Suppressor macrophage (primary cell): ENCODE measurements around the gene MAP3K3.
A peak's percentile ranks its signal among the peaks of the same experiment; 100 is the strongest.
"Not testable (repeated sequence)": the region's sequence is repeated elsewhere in the genome, so short reads cannot be mapped to it uniquely, and the experiment has no call there.

Experiments
- DNase-seq, 4 experiments: peaks; one replicate each; pipeline ENCODE4 v3.0.0-alpha.2; 2020 to 2022

MAP3K3 gene

GRCh38 chr17:63706336-63707082 is 84.3 kb downstream of the MAP3K3 start:
- no peak for DNase-seq

- DNase-seq, result no peak
These were observed 84.9 kb downstream of the MAP3K3 start for GRCh38 chr17:63707151-63707550.

GRCh38 chr17:63709110-63709509 is 86.9 kb downstream of the MAP3K3 start:
- DNase-seq, result no peak

- no peak for DNase-seq
These were observed 92.5 kb downstream of the MAP3K3 start for GRCh38 chr17:63714550-63715277.

DNA sequence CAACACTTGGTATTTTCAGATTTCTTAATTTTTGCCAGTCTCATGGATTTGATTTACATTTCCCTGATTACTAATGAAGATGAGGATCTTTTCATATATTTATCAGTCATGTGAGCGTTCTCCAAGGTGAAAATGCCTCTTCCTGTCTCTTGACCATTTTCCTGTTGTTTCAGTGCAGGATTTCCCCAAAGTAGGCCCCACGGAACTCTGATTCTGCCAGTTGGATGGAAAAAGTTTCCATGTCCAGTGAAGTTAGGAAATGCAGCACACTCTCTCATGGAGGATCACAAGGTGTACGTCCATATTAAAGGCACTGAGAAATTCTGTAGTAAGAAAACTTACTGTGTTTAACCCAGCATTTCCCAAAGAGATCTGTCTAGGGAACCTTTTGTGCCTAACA is 94.2 kb downstream of the MAP3K3 start:
- no peak for DNase-seq

DNA sequence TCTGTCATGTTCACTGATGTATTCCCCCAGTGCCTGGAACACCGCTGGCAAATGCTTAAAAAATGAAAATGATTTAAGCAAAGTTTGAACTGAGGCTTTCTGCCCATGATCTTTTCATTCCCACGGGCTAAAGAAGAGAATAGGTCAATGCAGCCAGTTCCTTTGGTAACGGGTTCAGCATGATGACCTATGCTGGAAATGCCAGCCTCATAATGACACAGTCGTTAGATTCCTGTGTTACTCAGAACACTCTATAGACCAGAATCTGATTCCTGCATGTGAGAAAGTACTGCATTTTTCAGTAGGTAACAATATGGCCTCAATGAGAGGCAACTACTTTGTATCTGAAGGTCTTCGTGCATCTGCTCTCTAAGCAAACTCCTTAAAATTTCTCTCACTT is 96.8 kb downstream of the MAP3K3 start:
- DNase-seq, result no peak

DNA sequence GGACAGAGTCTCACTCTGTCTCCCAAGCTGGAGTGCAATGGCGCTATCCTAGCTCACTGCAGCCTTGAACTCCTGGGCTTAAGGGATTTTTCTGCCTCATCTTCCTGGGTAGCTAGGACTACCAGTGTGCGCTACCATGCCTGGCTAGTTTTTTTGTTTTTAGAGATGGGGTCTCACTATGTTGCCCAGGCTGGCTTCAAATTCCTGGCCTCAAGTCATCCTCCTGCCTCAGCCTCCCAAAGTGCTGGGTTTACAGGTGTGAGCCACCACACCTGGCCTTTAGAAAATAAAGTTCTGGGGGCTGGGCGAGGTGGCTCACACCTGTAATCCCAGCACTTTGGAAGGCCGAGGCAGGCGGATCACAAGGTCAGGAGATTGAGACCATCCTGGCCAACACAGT is 98.0 kb downstream of the MAP3K3 start:
- not testable (repeated sequence) for DNase-seq

DNA sequence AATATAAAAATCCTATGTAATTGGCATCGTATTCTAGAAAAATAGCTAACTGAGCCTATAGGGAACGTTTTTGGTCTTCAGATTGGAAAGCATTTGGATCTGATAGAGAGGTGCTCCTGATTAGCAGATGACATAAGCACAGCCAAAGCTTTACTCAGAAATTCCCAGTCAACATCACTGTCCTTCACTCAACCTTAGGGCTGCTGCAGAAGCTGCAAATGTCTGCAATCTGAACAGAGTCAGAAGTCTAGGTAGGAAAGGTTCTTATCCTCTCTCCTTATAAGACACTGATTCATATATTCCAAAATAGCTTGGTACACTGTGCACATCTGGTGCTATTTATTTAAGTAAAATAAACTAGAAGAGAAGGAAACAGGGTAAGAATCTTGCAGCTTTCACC is 100.2 kb downstream of the MAP3K3 start:
- no peak for DNase-seq

DNA sequence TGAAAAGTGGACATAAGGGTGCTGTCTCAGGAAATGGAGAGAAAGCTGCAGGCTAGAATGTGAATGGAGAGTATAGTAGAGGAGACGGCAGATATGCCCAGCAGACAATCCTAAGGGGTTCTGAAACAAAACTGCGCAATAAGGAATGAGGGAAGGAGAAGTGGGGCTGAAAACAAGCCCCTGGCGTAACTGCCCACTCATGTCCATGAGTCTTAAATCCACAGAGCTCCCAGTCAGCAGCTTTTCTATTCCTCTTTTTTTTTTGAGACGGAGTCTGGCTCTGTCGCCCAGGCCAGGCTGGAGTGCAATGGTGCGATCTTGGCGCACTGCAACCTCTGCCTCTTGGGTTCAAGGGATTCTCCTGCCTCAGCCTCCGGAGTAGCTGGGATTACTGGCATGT is 113.5 kb downstream of the MAP3K3 start:
- peak in 3 of 4 experiments; percentile 46 to 55 (median 49) for DNase-seq

DNA sequence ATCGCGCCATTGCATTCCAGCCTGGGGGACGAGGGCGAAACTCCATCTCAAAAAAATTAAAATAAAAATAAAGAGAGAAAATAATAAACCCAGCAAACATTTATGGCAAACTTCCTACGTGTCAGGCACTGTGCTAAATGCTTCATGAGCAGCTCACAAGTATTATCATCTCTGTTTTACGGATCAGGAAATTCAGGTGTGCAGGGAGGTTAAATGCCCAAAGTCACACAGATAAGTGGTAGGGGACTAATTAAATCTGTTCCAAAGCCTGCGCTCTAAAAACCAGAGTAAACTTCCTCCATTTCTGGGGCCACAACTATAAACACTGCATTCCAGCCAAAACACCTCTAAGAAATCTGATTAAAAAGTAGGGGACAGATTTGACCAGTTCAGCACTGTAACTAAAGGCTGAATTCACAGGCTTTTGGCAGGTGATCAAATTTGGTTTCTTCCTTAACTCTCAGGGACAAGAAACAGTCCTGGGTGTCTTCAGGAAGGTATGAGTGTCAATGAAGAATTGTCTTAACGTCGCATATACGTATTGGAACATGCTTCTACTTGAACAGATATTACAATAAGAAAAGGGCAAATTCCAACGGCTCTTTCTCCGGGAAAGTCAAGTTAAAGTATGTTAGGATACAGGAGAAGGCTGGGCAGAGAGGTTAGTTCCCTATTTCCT is 118.4 kb downstream of the MAP3K3 start:
- peak in 2 of 4 experiments; percentile 5 to 13 for DNase-seq

DNA sequence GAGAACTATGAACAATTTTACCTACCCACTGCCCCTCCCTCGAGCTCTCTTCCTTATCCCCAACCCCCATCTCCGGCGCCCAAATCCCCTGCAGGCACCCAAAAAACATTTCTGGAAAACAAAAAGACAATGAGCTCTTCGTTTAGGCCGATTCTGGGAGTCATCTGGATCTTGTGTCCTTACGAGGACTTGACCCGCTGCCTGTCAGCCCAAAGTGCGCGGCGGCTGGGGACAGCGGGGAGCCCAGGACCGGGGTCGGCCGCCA is 118.9 kb downstream of the MAP3K3 start:
- peak in 3 of 4 experiments; percentile 47 to 69 (median 52) for DNase-seq

DNA sequence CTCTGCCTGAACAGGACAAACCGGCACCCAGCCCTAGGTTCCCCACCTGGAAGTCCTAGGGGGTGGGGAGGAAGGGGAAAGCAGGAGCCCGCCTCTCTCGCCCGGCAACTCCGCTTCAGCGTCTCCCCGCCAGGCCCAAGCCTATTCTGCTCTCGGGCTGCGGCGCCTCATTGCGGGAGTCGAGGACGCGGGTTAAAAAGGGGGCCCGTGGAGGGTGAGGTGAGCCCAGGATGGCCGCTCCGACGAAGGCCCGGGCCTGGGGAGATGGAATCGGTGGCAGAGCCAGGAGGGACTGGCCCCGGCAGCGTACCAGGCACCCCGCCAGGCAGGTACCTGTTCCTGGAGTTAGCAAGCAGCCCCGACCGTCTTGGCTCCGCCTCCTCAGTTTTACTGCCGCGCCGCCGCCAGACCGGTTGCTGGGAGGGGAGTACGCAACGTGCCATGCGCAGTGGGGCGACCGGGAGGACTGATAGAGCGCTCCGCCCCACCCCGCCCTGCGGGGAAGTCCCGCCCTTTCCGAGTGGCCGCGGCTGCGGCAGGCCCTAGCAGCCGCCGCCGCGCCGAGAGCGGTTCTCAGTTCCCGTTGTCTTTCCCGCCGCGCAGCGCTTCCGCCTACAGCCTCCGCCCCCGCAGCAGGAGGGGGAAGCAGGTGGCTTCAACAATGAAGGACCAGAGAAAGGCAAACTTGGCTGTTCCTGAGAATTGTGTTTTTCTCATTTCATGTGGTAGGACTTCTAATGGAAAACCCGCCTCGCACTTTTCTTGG is 119.4 kb downstream of the MAP3K3 start, which contains the start of gene STRADA:
STRADA (minus strand) TSS at position 392 of the 766 bp plus-strand sequence. CDS start 13,430 bp downstream, outside the sequence.
- peak; percentile 97 to 99 (median 98) for DNase-seq
